ENCODE measurements around the gene DPH6. TPM values are rescaled to one million over a fixed set of nuclear protein-coding genes. Genes with fewer than 3 reads are reported as not detected.

The DPH6 gene
- total and polyA plus RNA-seq, 4 donors, result 3.4 to 14.3 (median 10.4) TPM

DNA sequence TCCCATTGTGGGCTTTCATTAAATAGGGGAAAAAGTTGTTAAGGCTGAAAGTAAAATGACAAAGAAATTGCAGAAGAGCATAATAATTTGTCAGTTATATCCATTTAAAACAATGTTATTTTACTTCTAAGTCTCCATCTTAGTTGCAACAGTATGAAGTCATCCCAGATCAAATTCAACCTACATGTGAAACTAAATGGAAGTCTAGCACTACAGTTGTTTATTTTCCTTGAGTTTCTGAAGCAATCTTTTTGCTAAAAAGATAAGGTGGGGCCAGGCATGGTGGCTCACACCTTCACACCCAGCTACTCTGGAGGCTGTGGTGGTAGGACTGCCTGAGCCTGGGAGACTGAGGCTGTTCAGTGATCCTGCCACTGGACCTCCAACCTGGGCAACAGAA is 80.2 kb downstream of the DPH6 start:
- no peaks in the 10 kb centered on the region for H3K27me3 ChIP-seq (ENCODE audit: control insufficient read depth in 4 of 4, insufficient read depth in 4 of 4, low read length in 3 of 4)
- H3K9ac ChIP-seq (ENCODE audit: low read depth in 1 of 2, low read length in 2 of 2), result no peak overlapping the region
- no peak overlapping the region for H3K4me3 ChIP-seq (ENCODE audit: low read depth in 1 of 3, low read length in 3 of 3)
- H3K9me3 ChIP-seq (ENCODE audit: control insufficient read depth in 4 of 4, low read length in 3 of 4), result no peaks in the 10 kb centered on the region
- no peaks in the 10 kb centered on the region for H3K36me3 ChIP-seq (ENCODE audit: control insufficient read depth in 4 of 4, insufficient read depth in 3 of 4, low read depth in 1 of 4, low read length in 3 of 4)
- no peaks in the 10 kb centered on the region for H3K4me1 ChIP-seq (ENCODE audit: control insufficient read depth in 4 of 4, insufficient read depth in 4 of 4, low read length in 3 of 4)
- no peak overlapping the region for H3K27ac ChIP-seq (ENCODE audit: low read depth in 1 of 2, low read length in 2 of 2)
- TF ChIP-seq EGR1 (IDR thresholded peaks at IDR 0.05; ENCODE audit: low read depth in 2 of 2) (no peak), ZBTB33 (IDR thresholded peaks at IDR 0.05) (no peak), FOXA1 (IDR thresholded peaks at IDR 0.05) (no peak), JUND (IDR thresholded peaks at IDR 0.05) (no peak), HNF4A (conservative IDR thresholded peaks at IDR 0.05) (no peak)
- no peak for DNase-seq (ENCODE audit: low spot score)

- Histone ChIP-seq H3K9ac (ENCODE audit: low read depth in 1 of 2, low read length in 2 of 2) (no peak overlapping the region), H3K4me3 (ENCODE audit: low read depth in 1 of 3, low read length in 3 of 3) (no peak overlapping the region), H3K27me3 (ENCODE audit: control insufficient read depth in 4 of 4, insufficient read depth in 4 of 4, low read length in 3 of 4) (no peaks in the 10 kb centered on the region), H3K36me3 (ENCODE audit: control insufficient read depth in 4 of 4, insufficient read depth in 3 of 4, low read depth in 1 of 4, low read length in 3 of 4) (no peaks in the 10 kb centered on the region), H3K4me1 (ENCODE audit: control insufficient read depth in 4 of 4, insufficient read depth in 4 of 4, low read length in 3 of 4) (no peaks in the 10 kb centered on the region), H3K27ac (ENCODE audit: low read depth in 1 of 2, low read length in 2 of 2) (no peak overlapping the region), H3K9me3 (ENCODE audit: control insufficient read depth in 4 of 4, low read length in 3 of 4) (no peaks in the 10 kb centered on the region)
- 74% methylated on average over 4 of the region's 4 CpGs for WGBS
- no peak for DNase-seq (ENCODE audit: low spot score)
- no peak for TF ChIP-seq HNF4G (IDR thresholded peaks at IDR 0.05)
- TF ChIP-seq YY1 (IDR thresholded peaks at IDR 0.05), result no peak
- no peak for TF ChIP-seq REST (IDR thresholded peaks at IDR 0.05)
- TF ChIP-seq SP1 (IDR thresholded peaks at IDR 0.05), result no peak
- TF ChIP-seq FOXA2 (IDR thresholded peaks at IDR 0.05), result no peak
- TF ChIP-seq, protein P1, sequence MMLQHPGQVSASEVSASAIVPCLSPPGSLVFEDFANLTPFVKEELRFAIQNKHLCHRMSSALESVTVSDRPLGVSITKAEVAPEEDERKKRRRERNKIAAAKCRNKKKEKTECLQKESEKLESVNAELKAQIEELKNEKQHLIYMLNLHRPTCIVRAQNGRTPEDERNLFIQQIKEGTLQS (IDR thresholded peaks at IDR 0.05), result no peak
- TF ChIP-seq, protein P2, sequence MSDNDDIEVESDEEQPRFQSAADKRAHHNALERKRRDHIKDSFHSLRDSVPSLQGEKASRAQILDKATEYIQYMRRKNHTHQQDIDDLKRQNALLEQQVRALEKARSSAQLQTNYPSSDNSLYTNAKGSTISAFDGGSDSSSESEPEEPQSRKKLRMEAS (IDR thresholded peaks at IDR 0.05), result no peak
- no peak for TF ChIP-seq EGR1 (IDR thresholded peaks at IDR 0.05; ENCODE audit: low read depth in 2 of 2)
- TF ChIP-seq TAF1 (conservative IDR thresholded peaks at IDR 0.05), result no peak
- TF ChIP-seq FOXA1 (IDR thresholded peaks at IDR 0.05), result no peak
- no peak for TF ChIP-seq RAD21 (IDR thresholded peaks at IDR 0.05)
- TF ChIP-seq, protein P3, sequence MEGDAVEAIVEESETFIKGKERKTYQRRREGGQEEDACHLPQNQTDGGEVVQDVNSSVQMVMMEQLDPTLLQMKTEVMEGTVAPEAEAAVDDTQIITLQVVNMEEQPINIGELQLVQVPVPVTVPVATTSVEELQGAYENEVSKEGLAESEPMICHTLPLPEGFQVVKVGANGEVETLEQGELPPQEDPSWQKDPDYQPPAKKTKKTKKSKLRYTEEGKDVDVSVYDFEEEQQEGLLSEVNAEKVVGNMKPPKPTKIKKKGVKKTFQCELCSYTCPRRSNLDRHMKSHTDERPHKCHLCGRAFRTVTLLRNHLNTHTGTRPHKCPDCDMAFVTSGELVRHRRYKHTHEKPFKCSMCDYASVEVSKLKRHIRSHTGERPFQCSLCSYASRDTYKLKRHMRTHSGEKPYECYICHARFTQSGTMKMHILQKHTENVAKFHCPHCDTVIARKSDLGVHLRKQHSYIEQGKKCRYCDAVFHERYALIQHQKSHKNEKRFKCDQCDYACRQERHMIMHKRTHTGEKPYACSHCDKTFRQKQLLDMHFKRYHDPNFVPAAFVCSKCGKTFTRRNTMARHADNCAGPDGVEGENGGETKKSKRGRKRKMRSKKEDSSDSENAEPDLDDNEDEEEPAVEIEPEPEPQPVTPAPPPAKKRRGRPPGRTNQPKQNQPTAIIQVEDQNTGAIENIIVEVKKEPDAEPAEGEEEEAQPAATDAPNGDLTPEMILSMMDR (IDR thresholded peaks at IDR 0.05; ENCODE audit: low read depth, low read length, missing input control), result no peak
- no peak for TF ChIP-seq JUND (IDR thresholded peaks at IDR 0.05)
- no peak for TF ChIP-seq RXRA (IDR thresholded peaks at IDR 0.05)
- no peak for TF ChIP-seq HNF4A (conservative IDR thresholded peaks at IDR 0.05)
- TF ChIP-seq NR2F2 (IDR thresholded peaks at IDR 0.05), result no peak
Observed at GRCh38 chr15:35460616-35461015, 85.3 kb downstream of the DPH6 start.
